GM19397 (cell line): ENCODE data around the gene OR5K4.

Experiments used
- ATAC-seq: cut with Tn5 transposase; IDR thresholded peaks from one replicate; pipeline ENCODE4 v1.9.1; 2021; ENCODE audit warnings: mild to moderate bottlenecking, moderate library complexity; ENCODE audit not compliant: unreplicated experiment

The OR5K4 gene, protein sequence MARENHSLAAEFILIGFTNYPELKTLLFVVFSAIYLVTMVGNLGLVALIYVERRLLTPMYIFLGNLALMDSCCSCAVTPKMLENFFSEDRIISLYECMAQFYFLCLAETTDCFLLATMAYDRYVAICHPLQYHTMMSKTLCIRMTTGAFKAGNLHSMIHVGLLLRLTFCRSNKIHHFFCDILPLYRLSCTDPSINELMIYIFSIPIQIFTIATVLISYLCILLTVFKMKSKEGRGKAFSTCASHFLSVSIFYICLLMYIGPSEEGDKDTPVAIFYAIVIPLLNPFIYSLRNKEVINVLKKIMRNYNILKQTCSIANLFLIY

GRCh38 chr3:98353554-98353953, at the start of gene OR5K4:
TSS of gene OR5K4 (plus strand) at chr3:98353854. CDS start at chr3:98353854, 0 bp downstream.
- no peak for ATAC-seq

- ATAC-seq, result no peak
Measured at GRCh38 chr3:98322101-98322500, 31.6 kb upstream of the OR5K4 start.

- ATAC-seq, result no peak
Measured at GRCh38 chr3:98322686-98323085, 31.0 kb upstream of the OR5K4 start.

DNA sequence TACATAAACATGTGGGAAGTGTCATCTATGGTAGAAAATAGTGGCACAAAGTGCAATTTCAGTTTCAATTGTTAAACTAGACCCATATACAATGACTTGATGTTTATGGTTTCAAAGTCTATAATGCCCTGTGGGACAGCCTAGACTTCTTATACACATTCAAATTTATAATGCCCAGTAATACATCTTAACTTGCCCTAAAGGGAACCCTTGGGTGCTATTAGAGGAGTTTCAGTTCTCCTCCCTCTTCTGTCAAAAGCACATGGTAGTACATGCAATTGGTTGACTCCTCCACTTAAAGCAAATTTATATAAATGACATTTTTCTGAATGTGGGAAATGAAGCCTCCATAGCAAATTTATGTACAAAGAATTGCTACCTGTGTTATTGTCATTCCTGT, 30.2 kb upstream of the OR5K4 start:
- ATAC-seq, result no peak

DNA sequence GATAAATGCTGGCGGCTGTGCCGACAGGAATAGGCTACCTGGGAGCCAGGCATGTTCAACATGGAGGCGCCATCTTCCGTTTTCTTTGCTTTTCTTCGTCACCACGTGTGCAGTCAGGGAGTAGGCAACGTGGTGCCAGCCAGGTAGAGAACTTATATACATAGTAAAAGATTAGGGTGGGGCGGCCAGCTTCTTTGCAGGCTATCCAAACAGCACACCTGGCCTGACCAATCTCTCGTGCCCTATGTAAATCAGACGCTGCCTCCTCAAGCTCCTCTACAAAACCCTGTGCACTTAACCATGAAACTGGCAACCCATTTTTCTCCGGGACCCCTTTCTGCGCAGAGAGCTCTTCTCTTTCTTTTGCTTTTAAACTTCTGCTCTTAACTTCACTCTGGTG, 28.6 kb upstream of the OR5K4 start:
- ATAC-seq, result no peak

DNA sequence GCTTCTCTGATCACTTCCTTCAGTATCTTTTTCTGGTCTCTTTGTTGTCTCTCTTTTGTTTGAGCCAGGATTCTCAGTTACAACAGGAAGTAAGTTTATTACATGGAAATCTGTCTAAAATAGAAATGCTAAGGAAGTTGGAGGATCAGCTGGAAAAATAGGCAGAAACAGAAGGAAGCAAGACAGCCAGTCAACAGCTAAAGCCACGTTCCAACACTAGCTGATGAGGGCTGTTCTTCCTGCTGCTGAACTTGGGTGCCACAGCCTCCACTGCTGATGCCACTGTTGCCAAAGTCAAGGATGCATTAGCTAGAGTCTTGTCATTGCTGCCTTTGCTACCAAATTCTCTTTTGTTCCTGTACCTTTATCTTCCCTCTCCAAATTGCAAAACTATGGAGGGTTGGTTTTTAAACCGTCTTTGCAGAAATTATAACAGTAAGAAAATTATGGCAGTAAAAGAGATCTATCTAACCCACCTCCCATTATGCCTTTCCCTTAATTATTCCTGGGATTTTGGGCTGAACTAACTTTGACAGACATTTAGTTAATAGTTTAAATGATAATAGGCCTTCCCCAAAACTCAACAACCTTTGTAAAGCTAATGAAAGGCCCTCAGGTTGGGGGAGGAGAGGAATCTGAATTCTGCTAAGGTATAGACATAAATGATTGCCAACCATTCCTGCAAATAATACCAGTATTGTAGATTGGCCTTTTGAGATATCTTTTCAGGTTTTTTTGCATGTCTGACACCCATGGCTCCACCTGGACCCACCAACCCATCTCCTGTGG, 27.4 kb upstream of the OR5K4 start:
- no peak for ATAC-seq

GRCh38 chr3:98326945-98327344, 26.7 kb upstream of the OR5K4 start:
- no peak for ATAC-seq

DNA sequence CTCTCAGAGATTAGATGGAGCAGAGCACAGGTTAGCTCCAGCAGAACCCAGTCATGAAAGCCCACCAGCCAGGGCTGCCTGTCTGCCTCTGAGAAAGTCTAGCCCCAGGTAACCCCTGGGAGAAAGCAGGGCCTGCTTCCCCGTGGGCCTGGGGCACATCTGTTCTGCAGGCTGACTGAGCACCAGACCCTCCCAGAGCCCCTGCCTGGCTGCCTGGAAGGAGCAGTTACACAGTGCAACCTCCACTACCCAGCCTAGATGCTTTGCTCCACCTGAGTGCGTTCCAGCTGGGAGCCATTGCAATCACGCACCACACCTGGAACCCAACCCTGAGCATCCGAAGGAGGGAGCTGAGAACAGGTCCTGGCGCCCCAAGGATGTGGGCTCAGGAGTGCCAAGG, 24.7 kb upstream of the OR5K4 start:
- no peak for ATAC-seq

DNA sequence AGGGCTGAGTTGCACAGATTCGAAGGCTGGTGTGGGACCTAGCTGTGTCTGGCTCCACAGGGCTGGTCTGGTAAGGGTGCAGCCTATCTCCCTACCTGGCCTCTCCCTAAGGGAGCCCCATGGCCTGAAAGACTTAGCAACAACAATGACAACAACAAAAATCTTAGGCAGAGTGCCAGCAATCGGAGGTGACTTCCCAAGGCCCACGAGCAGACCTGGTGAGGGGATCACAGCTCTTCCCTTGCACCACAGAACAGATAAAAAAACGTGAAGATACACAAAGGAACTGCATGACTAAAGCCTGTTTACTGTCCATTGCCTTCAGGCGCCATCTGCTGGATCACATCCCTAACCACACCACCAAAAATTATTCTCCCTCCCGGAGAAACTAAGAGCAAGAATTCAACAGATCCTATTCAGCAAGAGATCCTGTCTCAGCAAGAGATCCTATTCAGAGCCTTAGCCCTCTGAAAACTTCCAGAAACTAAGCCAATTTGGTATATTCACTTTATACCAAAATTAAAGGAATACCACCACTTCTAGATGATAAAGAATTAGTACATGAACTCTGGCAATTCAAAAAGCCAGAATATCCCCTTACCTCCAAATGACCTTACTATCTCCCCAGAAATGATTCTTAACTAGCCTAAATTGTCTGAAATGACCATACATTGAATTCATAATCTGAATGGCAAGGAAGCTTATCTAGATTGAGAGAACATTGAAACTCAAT, 24.1 kb upstream of the OR5K4 start:
- ATAC-seq, result peak; percentile 65

DNA sequence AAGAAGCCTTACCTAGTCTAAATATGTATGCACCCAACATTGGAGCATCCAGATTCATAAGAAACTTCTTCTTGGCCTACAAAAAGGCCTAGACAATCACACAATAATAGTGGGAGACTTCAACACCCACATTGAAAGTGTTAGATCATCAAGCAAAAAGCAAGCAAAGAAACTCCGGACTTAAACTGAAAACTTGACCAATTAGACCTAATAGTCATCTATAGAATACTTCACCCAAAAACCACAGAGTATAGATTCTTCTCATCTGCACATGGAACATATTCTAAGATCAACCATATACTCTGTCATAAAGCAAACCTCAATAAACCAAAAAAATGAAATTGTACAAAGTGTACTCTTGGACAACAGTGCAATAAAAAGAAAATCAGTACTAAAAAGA, 22.3 kb upstream of the OR5K4 start:
- ATAC-seq, result no peak

- peak; percentile 53 for ATAC-seq
Measured at GRCh38 chr3:98333989-98334606, 19.6 kb upstream of the OR5K4 start.

DNA sequence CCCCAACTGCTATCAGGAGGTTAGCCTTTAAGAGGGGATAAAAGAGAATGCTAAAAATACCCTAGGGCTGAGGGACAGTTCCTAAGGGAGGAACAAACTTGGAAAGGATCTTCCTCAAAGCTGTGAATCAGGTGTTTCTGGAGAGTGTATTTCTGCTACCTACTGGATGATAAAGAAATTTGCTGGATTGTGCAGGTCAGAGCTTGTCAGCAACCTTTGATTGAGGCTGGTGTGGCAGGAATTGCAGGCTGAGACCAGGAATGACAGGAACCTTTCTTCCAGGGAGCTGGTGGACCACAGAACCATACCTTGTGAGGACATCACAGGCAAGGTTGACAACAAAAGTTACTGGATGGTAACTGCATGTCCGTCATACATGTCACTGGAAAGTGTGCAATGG, 14.6 kb upstream of the OR5K4 start:
- ATAC-seq, result no peak

- no peak for ATAC-seq
Measured at GRCh38 chr3:98341758-98342157, 11.9 kb upstream of the OR5K4 start.

- ATAC-seq, result no peak
Measured at GRCh38 chr3:98343647-98344507, 9.8 kb upstream of the OR5K4 start.

DNA sequence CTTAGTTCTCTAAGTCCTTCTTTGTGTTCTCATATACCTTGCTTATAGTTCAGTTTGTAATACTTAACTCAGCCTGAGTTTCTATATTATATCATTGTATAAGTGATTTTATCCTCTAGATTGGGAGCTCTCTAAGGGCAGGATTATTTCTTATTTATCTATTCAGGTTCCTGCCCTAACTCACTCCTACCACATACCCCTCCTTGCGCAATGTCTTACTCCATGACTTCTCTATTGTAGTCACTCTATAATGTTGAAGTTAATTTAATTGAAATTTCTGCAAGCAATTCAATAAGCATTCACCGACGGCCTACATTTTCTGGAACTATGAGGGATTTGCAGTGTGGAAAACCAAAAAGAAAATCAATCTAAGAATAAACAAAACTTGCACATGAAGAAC, 3.6 kb upstream of the OR5K4 start:
- no peak for ATAC-seq

GRCh38 chr3:98359250-98359649, 5.6 kb downstream of the OR5K4 start:
- ATAC-seq, result no peak

- peak; percentile 88 for ATAC-seq
Measured at GRCh38 chr3:98359993-98360675, 6.5 kb downstream of the OR5K4 start.

- no peak for ATAC-seq
Measured at GRCh38 chr3:98360681-98361080, 7.0 kb downstream of the OR5K4 start.

- ATAC-seq, result no peak
Measured at GRCh38 chr3:98361289-98361688, 7.6 kb downstream of the OR5K4 start.
